HAP-1 (cell line): ENCODE data around the gene KANSL3.

Source experiments
- DNase-seq, 2 experiments: peaks; one replicate each; pipeline ENCODE4 v3.0.0-alpha.2; 2016 to 2020; ENCODE audit warnings: low spot score in 2 of 2
- H3K27me3 ChIP-seq: fragments of 250-450 bp; sonication (Bioruptor Pico); 2 replicates; pipeline ENCODE4 v1.5.1; 2020; ENCODE audit warnings: low read depth, mild to moderate bottlenecking, moderate library complexity
- H3K36me3 ChIP-seq: fragments of 250-450 bp; sonication (Bioruptor Pico); replicated peaks from 2 replicates; pipeline ENCODE4 v1.5.1; 2020; ENCODE audit warnings: mild to moderate bottlenecking
- H3K4me1 ChIP-seq: fragments of 250-450 bp; sonication (Bioruptor Pico); 2 replicates; pipeline ENCODE4 v1.5.1; 2020; ENCODE audit warnings: mild to moderate bottlenecking
- H3K4me3 ChIP-seq: fragments of 250-450 bp; sonication (Bioruptor Pico); 2 replicates; pipeline ENCODE4 v1.5.1; 2020; ENCODE audit warnings: mild to moderate bottlenecking, moderate library complexity
- H3K9me3 ChIP-seq: fragments of 250-450 bp; sonication (Bioruptor Pico); 2 replicates; pipeline ENCODE4 v1.5.1; 2020; ENCODE audit warnings: mild to moderate bottlenecking, moderate library complexity
- in situ Hi-C: fragments of 300-500 bp; cut with MboI; formaldehyde crosslinking; loops from 3 replicates; pipeline ENCODE4 v1.14.3; 2020; ENCODE audit warnings: low sequenced_read_pairs, inconsistent platforms, mixed read lengths

Gene KANSL3

GRCh38 chr2:96546797-96547196 lies 91.3 kb downstream of the KANSL3 start:
- Histone ChIP-seq H3K9me3 (no peaks in the 10 kb centered on the region; the same call in 1 of the 2 replicates), H3K4me3 (no peak overlapping the region), H3K4me1 (peaks cover 11% of the 10 kb centered on the region), H3K36me3 (no peaks in the 10 kb centered on the region), H3K27me3 (no peaks in the 10 kb centered on the region)
- no peak for DNase-seq
- in situ Hi-C loops: no loop called here

DNA sequence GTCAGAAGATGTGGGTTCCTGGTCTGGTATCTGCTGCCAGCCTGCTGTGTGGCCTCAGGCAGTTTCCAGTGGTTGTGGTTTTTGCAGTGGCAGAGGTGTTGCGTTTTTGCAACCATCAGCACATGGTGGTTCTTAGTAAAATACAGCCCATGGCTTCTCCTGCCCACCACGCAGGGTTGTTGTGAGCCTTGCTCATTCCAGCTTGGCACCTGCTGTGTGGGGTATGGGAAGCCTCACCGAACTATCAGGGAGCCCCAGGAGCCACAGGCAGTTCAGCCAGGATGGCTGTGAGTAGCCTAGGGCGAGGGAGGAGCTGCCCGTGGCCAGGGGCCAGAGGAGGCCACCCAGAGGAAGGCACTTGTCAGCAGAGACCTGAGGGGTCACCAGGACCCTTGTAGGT lies 91.8 kb downstream of the KANSL3 start:
- Histone ChIP-seq H3K27me3 (no peaks in the 10 kb centered on the region), H3K4me1 (peaks cover 11% of the 10 kb centered on the region), H3K4me3 (no peak overlapping the region), H3K9me3 (no peaks in the 10 kb centered on the region; the same call in 1 of the 2 replicates), H3K36me3 (no peaks in the 10 kb centered on the region)
- in situ Hi-C loops: no loop called here
- no peak for DNase-seq
